HL-60 (cell line): ENCODE data around the gene SCAMP2.

Experiments
- DNase-seq, 2 experiments: peaks; one replicate each; pipeline ENCODE4 v3.0.0-alpha.2; 2010 to 2020; ENCODE audit warnings: low read depth in 1 of 2, low spot score in 1 of 2
- H3K27ac ChIP-seq: fragments of 250-450 bp; sonication (Bioruptor Pico); replicated peaks from 2 replicates; pipeline ENCODE4 v1.5.1; 2020; ENCODE audit warnings: mild to moderate bottlenecking, moderate library complexity
- H3K27me3 ChIP-seq: fragments of 250-450 bp; sonication (Bioruptor Pico); 2 replicates; pipeline ENCODE4 v1.5.1; 2021; ENCODE audit warnings: mild to moderate bottlenecking, moderate library complexity; ENCODE audit not compliant: insufficient read depth, poor library complexity, severe bottlenecking
- H3K4me3 ChIP-seq: replicated peaks from 2 replicates; pipeline ENCODE4 v1.5.1; 2011; ENCODE audit warnings: mild to moderate bottlenecking, control low read depth, low read length; ENCODE audit not compliant: insufficient read depth
- GABPA ChIP-seq: IDR thresholded peaks from 2 replicates; pipeline ENCODE4 v1.6.1; 2012; ENCODE audit warnings: low read depth
- POLR2AphosphoS5 ChIP-seq: IDR thresholded peaks from 2 replicates; pipeline ENCODE4 v1.6.1; 2012; ENCODE audit warnings: low read depth
- SPI1 ChIP-seq: IDR thresholded peaks from 2 replicates; pipeline ENCODE4 v1.6.1; 2012; ENCODE audit warnings: low read depth, mild to moderate bottlenecking, borderline replicate concordance
- TF ChIP-seq, protein P1 (sequence below): IDR thresholded peaks from one replicate; pipeline ENCODE4 v1.5.1; 2011; ENCODE audit warnings: low read length, control low read depth, inconsistent platforms; ENCODE audit not compliant: insufficient read depth
- TF ChIP-seq, protein P2 (sequence below): IDR thresholded peaks from 2 replicates; pipeline ENCODE4 v1.6.1; 2012; ENCODE audit warnings: low read depth; ENCODE audit not compliant: insufficient replicate concordance

SCAMP2 gene

DNA sequence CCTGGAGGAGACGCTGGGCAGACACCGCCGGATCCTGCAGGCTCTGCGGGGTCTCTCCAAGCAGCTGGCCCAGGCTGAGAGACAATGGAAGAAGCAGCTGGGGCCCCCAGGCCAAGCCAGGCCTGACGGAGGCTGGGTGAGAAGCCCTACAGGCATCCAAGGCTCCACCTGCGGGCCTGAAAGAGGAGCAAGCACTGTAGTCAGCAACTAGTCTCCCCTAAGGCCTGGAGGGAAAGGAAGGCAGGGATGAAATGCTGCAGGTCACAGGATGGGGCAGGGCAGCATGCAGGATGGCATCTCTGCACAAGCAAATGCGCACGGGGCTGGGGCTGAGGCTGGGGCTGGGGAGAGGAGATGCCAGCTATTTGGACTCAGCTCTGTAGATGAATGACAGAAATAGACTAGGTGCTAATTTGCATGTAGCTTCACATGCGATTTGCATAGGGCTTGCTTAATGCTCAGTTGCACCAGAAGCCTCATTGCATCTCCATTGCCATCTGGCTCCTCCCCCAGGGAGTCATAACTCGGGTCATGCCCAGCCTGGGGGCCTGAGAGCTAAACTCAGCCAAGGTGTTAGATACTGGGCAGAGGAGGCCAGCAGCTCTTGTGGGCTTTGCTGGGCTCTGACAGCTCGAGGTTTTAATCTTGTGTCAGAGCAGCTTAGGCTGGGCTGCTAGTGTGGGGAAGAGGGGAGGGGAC is 51.9 kb downstream of the SCAMP2 start:
- Histone ChIP-seq H3K27me3 (peaks cover 5% of the 10 kb centered on the region), H3K4me3 (no peak overlapping the region), H3K27ac (no peak overlapping the region)
- no peak for DNase-seq
- no peak for TF ChIP-seq POLR2AphosphoS5
- no peak for TF ChIP-seq SPI1
- TF ChIP-seq, protein P1, sequence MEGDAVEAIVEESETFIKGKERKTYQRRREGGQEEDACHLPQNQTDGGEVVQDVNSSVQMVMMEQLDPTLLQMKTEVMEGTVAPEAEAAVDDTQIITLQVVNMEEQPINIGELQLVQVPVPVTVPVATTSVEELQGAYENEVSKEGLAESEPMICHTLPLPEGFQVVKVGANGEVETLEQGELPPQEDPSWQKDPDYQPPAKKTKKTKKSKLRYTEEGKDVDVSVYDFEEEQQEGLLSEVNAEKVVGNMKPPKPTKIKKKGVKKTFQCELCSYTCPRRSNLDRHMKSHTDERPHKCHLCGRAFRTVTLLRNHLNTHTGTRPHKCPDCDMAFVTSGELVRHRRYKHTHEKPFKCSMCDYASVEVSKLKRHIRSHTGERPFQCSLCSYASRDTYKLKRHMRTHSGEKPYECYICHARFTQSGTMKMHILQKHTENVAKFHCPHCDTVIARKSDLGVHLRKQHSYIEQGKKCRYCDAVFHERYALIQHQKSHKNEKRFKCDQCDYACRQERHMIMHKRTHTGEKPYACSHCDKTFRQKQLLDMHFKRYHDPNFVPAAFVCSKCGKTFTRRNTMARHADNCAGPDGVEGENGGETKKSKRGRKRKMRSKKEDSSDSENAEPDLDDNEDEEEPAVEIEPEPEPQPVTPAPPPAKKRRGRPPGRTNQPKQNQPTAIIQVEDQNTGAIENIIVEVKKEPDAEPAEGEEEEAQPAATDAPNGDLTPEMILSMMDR, result no peak
- TF ChIP-seq, protein P2, sequence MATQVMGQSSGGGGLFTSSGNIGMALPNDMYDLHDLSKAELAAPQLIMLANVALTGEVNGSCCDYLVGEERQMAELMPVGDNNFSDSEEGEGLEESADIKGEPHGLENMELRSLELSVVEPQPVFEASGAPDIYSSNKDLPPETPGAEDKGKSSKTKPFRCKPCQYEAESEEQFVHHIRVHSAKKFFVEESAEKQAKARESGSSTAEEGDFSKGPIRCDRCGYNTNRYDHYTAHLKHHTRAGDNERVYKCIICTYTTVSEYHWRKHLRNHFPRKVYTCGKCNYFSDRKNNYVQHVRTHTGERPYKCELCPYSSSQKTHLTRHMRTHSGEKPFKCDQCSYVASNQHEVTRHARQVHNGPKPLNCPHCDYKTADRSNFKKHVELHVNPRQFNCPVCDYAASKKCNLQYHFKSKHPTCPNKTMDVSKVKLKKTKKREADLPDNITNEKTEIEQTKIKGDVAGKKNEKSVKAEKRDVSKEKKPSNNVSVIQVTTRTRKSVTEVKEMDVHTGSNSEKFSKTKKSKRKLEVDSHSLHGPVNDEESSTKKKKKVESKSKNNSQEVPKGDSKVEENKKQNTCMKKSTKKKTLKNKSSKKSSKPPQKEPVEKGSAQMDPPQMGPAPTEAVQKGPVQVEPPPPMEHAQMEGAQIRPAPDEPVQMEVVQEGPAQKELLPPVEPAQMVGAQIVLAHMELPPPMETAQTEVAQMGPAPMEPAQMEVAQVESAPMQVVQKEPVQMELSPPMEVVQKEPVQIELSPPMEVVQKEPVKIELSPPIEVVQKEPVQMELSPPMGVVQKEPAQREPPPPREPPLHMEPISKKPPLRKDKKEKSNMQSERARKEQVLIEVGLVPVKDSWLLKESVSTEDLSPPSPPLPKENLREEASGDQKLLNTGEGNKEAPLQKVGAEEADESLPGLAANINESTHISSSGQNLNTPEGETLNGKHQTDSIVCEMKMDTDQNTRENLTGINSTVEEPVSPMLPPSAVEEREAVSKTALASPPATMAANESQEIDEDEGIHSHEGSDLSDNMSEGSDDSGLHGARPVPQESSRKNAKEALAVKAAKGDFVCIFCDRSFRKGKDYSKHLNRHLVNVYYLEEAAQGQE, result no peak

DNA sequence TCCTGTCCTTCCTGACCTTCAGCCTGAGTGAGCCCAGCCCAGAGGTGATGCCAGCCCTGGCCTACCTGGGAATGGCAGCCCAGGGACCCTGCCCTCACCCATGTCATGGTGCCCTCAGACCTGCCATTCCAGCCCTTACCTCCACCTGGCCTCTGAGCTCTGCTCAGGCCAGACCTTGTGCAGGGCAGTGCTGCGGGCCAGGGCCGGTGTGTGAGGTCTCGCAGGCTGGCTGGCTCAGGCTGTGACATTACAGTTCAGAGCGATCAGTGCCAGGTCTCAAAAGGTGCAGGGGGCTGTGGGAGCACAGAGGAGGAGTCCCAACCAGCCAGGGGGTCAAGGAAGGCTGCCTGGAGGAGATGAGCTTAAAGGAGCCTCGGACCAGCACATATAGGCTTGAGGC is 53.1 kb downstream of the SCAMP2 start:
- TF ChIP-seq POLR2AphosphoS5, result no peak
- TF ChIP-seq, protein P1, result no peak
- H3K4me3 ChIP-seq, result no peak overlapping the region
- H3K27ac ChIP-seq, result no peak overlapping the region

DNA sequence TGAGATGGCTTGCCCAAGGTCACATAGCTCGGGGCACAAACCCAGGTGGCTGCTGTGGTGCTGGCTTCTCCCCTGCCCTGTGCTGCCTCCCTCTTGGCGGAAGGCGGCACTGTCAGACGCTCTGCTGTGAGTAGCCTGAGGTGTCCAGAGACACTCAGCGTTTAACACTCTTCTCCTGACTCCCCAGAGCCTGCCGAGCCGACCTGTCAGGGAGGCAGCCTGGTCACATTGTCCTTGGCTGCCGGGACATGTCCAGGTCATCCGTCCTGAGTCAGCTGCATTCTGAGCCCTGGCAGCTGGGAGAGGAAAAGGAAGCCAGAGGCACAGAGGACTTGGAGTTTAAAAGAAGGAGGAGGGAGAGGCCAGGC is 55.8 kb downstream of the SCAMP2 start:
- Histone ChIP-seq H3K4me3 (no peak overlapping the region), H3K27me3 (no peaks in the 10 kb centered on the region), H3K27ac (no peak overlapping the region)
- peak in 1 of 2 experiments; percentile 56 for DNase-seq
- TF ChIP-seq, protein P1, result peak; percentile 37
- no peak for TF ChIP-seq SPI1
- no peak for TF ChIP-seq GABPA

More for the DNA sequence above, 53.1 kb downstream of the SCAMP2 start:
- peaks cover 2% of the 10 kb centered on the region for H3K27me3 ChIP-seq
- no peak for DNase-seq

DNA sequence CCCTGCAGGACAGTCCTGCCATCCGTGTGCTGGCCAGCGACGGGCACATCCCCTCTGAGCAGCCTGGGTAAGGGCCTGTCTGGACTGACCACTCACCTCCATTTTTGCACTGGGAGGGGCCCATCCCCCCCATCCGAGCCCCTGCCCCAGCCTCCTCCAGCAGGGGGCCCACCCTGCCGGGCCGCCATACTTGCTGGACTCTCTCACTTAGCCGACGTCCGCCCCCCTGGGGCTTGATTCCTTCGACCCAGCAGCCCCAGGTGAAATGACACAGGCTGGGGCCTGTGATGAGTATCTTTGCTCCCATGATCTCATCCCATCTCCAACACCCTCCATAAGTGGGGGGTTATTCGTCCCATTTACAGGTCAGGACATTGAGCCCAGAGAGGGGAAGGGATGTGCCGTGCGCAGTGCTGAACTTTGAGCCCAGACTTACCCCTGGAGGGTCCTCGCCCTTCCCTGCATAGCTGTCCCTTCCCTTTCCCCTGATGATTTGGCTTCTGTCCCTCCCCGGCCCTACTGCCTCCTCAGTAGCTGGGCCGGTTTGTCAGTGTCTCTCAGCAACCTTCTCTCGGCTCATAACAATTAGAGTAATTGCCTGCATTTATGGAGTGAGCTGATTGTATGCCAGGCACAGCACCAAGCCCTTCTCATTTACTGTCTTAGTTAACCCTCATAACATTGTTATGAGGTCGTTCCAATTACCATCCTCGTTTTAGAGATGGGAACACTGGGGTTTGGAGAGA is 56.4 kb downstream of the SCAMP2 start:
- no peak for DNase-seq
- no peaks in the 10 kb centered on the region for H3K27me3 ChIP-seq
- no peak overlapping the region for H3K27ac ChIP-seq
- no peak overlapping the region for H3K4me3 ChIP-seq
- TF ChIP-seq, protein P1, result no peak
- TF ChIP-seq GABPA (no peak), SPI1 (no peak), POLR2AphosphoS5 (no peak)
- TF ChIP-seq, protein P2, result no peak
